ENCODE data around the gene UGGT1.

DNA sequence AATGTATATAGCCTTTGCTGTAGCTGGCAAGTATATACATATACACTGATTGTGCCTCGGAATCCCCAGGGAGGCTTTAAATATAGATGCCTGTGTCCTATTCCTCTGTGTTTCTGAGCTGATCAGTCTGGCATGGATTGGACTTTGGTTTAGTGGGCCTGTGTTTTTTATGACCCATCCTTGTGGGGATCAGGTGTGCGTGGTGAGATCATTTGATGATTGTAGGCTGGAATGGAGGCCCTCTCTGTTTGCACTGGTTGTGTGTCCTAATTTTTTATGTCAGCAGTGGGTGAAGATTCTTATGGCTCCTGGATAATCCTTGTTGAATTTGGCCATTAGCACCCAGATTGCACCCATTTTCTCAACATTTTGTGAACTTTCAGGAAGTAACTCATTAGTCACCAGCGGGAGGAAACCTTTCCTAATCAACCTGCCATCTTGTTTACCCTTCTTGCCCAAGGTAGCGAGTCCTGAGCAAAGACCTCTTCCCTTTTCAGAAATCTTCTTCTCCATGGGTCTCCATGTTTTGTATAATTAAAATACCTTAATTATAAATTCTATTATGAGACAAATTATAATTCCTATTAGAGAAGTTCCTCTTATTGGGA lies 75.8 kb downstream of the UGGT1 start:
- no peak for TF ChIP-seq ZSCAN20 (CRISPR knock-in tag; IDR thresholded peaks at IDR 0.05)
- TF ChIP-seq EP300 (IDR thresholded peaks at IDR 0.05): no peak
- TF ChIP-seq POLR2A (IDR thresholded peaks at IDR 0.05; ENCODE audit: low read length): no peak
- no peak for TF ChIP-seq NR3C1 (IDR thresholded peaks at IDR 0.05)
- TF ChIP-seq CTCF (IDR thresholded peaks at IDR 0.05): no peak
- no peak for TF ChIP-seq TFCP2L1 (CRISPR knock-in tag; IDR thresholded peaks at IDR 0.05)
- no peak for TF ChIP-seq MYC (IDR thresholded peaks at IDR 0.05; ENCODE audit: borderline replicate concordance, low read length)
- no peak for TF ChIP-seq BHLHE40 (IDR thresholded peaks at IDR 0.05; ENCODE audit: low read depth, low read length)
- TF ChIP-seq, protein P1, sequence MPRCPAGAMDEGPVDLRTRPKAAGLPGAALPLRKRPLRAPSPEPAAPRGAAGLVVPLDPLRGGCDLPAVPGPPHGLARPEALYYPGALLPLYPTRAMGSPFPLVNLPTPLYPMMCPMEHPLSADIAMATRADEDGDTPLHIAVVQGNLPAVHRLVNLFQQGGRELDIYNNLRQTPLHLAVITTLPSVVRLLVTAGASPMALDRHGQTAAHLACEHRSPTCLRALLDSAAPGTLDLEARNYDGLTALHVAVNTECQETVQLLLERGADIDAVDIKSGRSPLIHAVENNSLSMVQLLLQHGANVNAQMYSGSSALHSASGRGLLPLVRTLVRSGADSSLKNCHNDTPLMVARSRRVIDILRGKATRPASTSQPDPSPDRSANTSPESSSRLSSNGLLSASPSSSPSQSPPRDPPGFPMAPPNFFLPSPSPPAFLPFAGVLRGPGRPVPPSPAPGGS (IDR thresholded peaks at IDR 0.05): no peak
- TF ChIP-seq, protein P2, sequence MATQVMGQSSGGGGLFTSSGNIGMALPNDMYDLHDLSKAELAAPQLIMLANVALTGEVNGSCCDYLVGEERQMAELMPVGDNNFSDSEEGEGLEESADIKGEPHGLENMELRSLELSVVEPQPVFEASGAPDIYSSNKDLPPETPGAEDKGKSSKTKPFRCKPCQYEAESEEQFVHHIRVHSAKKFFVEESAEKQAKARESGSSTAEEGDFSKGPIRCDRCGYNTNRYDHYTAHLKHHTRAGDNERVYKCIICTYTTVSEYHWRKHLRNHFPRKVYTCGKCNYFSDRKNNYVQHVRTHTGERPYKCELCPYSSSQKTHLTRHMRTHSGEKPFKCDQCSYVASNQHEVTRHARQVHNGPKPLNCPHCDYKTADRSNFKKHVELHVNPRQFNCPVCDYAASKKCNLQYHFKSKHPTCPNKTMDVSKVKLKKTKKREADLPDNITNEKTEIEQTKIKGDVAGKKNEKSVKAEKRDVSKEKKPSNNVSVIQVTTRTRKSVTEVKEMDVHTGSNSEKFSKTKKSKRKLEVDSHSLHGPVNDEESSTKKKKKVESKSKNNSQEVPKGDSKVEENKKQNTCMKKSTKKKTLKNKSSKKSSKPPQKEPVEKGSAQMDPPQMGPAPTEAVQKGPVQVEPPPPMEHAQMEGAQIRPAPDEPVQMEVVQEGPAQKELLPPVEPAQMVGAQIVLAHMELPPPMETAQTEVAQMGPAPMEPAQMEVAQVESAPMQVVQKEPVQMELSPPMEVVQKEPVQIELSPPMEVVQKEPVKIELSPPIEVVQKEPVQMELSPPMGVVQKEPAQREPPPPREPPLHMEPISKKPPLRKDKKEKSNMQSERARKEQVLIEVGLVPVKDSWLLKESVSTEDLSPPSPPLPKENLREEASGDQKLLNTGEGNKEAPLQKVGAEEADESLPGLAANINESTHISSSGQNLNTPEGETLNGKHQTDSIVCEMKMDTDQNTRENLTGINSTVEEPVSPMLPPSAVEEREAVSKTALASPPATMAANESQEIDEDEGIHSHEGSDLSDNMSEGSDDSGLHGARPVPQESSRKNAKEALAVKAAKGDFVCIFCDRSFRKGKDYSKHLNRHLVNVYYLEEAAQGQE (IDR thresholded peaks at IDR 0.05): no peak
- no peak for TF ChIP-seq CEBPB (IDR thresholded peaks at IDR 0.05)
- no peak for TF ChIP-seq SREBF2 (IDR thresholded peaks at IDR 0.05)
- TF ChIP-seq CHD2 (IDR thresholded peaks at IDR 0.05; ENCODE audit: low read length, partially characterized antibody): no peak
- TF ChIP-seq ZFP36 (IDR thresholded peaks at IDR 0.05; ENCODE audit: borderline replicate concordance, partially characterized antibody): no peak

Measured in A549 (cell line).